Liver (tissue), 9 donors: ENCODE measurements around the gene LMTK2. TPM values are rescaled to one million over a fixed set of nuclear protein-coding genes. Genes with fewer than 3 reads are reported as not detected.

Source experiments
- DNase-seq: peaks from one replicate; pipeline ENCODE4 v3.0.0-alpha.2; 2017; ENCODE audit warnings: low spot score
- H3K27ac ChIP-seq, 2 donors: one replicate each; pipeline ENCODE4 v1.7.0; 2013; ENCODE audit warnings: inconsistent platforms in 2 of 2, low read length in 2 of 2, control low read depth in 1 of 2, low read depth in 1 of 2, mild to moderate bottlenecking in 1 of 2
- H3K27me3 ChIP-seq, 4 donors: one replicate each; pipeline versions ENCODE4 v1.6.1 to v1.7.0; 2013; ENCODE audit warnings: low read length in 3 of 4, inconsistent platforms in 1 of 4, mild to moderate bottlenecking in 1 of 4, moderate library complexity in 1 of 4; ENCODE audit not compliant: control insufficient read depth in 4 of 4, insufficient read depth in 4 of 4
- H3K36me3 ChIP-seq, 4 donors: one replicate each; pipeline versions ENCODE4 v1.6.1 to v1.7.0; 2013; ENCODE audit warnings: low read length in 3 of 4, mild to moderate bottlenecking in 3 of 4, low read depth in 1 of 4, moderate library complexity in 1 of 4; ENCODE audit not compliant: control insufficient read depth in 4 of 4, insufficient read depth in 3 of 4
- H3K4me1 ChIP-seq, 4 donors: one replicate each; pipeline versions ENCODE4 v1.6.1 to v1.7.0; 2013; ENCODE audit warnings: low read length in 3 of 4, mild to moderate bottlenecking in 3 of 4, moderate library complexity in 1 of 4; ENCODE audit not compliant: control insufficient read depth in 4 of 4, insufficient read depth in 4 of 4
- H3K4me3 ChIP-seq, 3 donors: one replicate each; pipeline versions ENCODE4 v1.6.1 to v1.7.0; 2013; ENCODE audit warnings: low read length in 3 of 3, control low read depth in 1 of 3, low read depth in 1 of 3, mild to moderate bottlenecking in 1 of 3
- H3K9ac ChIP-seq, 2 donors: one replicate each; pipeline ENCODE4 v1.7.0; 2013; ENCODE audit warnings: low read length in 2 of 2, mild to moderate bottlenecking in 2 of 2, moderate library complexity in 2 of 2, control low read depth in 1 of 2, low read depth in 1 of 2
- H3K9me3 ChIP-seq, 4 donors: one replicate each; pipeline versions ENCODE4 v1.6.1 to v1.7.0; 2013; ENCODE audit warnings: low read length in 3 of 4; ENCODE audit not compliant: control insufficient read depth in 4 of 4
- ATF3 ChIP-seq: IDR thresholded peaks from 2 replicates; pipeline ENCODE4 v1.6.1; 2016; ENCODE audit warnings: antibody characterized with exemption
- CTCF ChIP-seq: fragments of 150-350 bp; IDR thresholded peaks from 2 replicates; pipeline ENCODE4 v1.5.1; 2017; ENCODE audit warnings: improper control_type of control experiment, low read depth, low read length; ENCODE audit not compliant: missing input control
- EGR1 ChIP-seq, 2 donors: IDR thresholded peaks; 2 replicates each; pipeline ENCODE4 v1.6.1; 2016 to 2018; ENCODE audit warnings: antibody characterized with exemption in 2 of 2, low read depth in 2 of 2
- FOXA1 ChIP-seq: IDR thresholded peaks from 2 replicates; pipeline ENCODE4 v1.6.1; 2016; ENCODE audit warnings: antibody characterized with exemption
- FOXA2 ChIP-seq: IDR thresholded peaks from 2 replicates; pipeline ENCODE4 v1.6.1; 2016; ENCODE audit warnings: antibody characterized with exemption
- GABPA ChIP-seq, 2 donors: IDR thresholded peaks in 1 of 2; conservative IDR thresholded peaks in 1 of 2; 2 replicates each; pipeline ENCODE4 v1.6.1; 2016; ENCODE audit warnings: antibody characterized with exemption in 2 of 2, mild to moderate bottlenecking in 1 of 2, moderate library complexity in 1 of 2
- HNF4A ChIP-seq, 2 donors: conservative IDR thresholded peaks; 2 replicates each; pipeline ENCODE4 v1.6.1; 2016; ENCODE audit warnings: antibody characterized with exemption in 2 of 2, mild to moderate bottlenecking in 2 of 2
- JUND ChIP-seq, 2 donors: IDR thresholded peaks; 2 replicates each; pipeline ENCODE4 v1.6.1; 2016; ENCODE audit warnings: antibody characterized with exemption in 2 of 2
- MAX ChIP-seq: IDR thresholded peaks from 2 replicates; pipeline ENCODE4 v1.6.1; 2016; ENCODE audit warnings: antibody characterized with exemption
- NR2F2 ChIP-seq: IDR thresholded peaks from 2 replicates; pipeline ENCODE4 v1.6.1; 2016; ENCODE audit warnings: antibody characterized with exemption
- RAD21 ChIP-seq, 2 donors: IDR thresholded peaks; 2 replicates each; pipeline ENCODE4 v1.6.1; 2016; ENCODE audit warnings: antibody characterized with exemption in 2 of 2, mild to moderate bottlenecking in 2 of 2
- REST ChIP-seq: IDR thresholded peaks from 2 replicates; pipeline ENCODE4 v1.6.1; 2016; ENCODE audit warnings: antibody characterized with exemption, mild to moderate bottlenecking
- SP1 ChIP-seq: IDR thresholded peaks from 2 replicates; pipeline ENCODE4 v1.6.1; 2018; ENCODE audit warnings: antibody characterized with exemption, mild to moderate bottlenecking
- TAF1 ChIP-seq: conservative IDR thresholded peaks from 2 replicates; pipeline ENCODE4 v1.6.1; 2016; ENCODE audit warnings: antibody characterized with exemption, mild to moderate bottlenecking
- YY1 ChIP-seq: IDR thresholded peaks from 2 replicates; pipeline ENCODE4 v1.6.1; 2016; ENCODE audit warnings: antibody characterized with exemption, mild to moderate bottlenecking
- WGBS: extraction: QIAGEN DNeasy Blood & Tissue Kit; methylation state at CpG from one replicate; pipeline ENCODE4 v1.1.7; 2013; 5-methylcytosine and 5-hydroxymethylcytosine counted together
- polyA plus RNA-seq, 2 donors: library from polyadenylated mRNA; stranded (reverse) in 1 of 2; unstranded in 1 of 2; fragments of 200-250 nt in 1 of 2; fragments of >200 nt in 1 of 2; fragmentation: Nextera tagmentation in 1 of 2; extraction: Ambion mirVana in 1 of 2; gene quantifications; one replicate each; pipeline versions ENCODE4 v1.2.1 to v1.2.3, GENCODE V29; 2013 to 2015
- total RNA-seq, 2 donors: library from RNA; depleted of rRNA; stranded (reverse); fragments of >200 nt; gene quantifications; one replicate each; pipeline ENCODE4 v1.2.3, GENCODE V29; 2014
- donor health status: healthy.
- donor health status: healthy.
- donor health status: healthy.
- donor health status: healthy.
- donor health status: healthy.

Gene LMTK2
- total and polyA plus RNA-seq, 4 donors: 3.1 to 14.3 (median 9.0) TPM

- TF ChIP-seq GABPA (IDR thresholded peaks at IDR 0.05 in 1 of 2, conservative IDR thresholded peaks at IDR 0.05 in 1 of 2) (no peak), JUND (IDR thresholded peaks at IDR 0.05) (no peak), ATF3 (no peak), TAF1 (no peak), YY1 (no peak), SP1 (no peak), FOXA2 (no peak), NR2F2 (no peak), REST (no peak), RAD21 (IDR thresholded peaks at IDR 0.05) (no peak), FOXA1 (no peak), CTCF (no peak), EGR1 (IDR thresholded peaks at IDR 0.05; ENCODE audit: low read depth in 2 of 2) (no peak)
- Histone ChIP-seq H3K27ac (no peak overlapping the region), H3K4me3 (no peak overlapping the region), H3K36me3 (peaks cover 0 to 13% (median 6%) of the 10 kb centered on the region in 4 donors), H3K27me3 (no peaks in the 10 kb centered on the region), H3K4me1 (no peaks in the 10 kb centered on the region), H3K9me3 (no peaks in the 10 kb centered on the region), H3K9ac (no peak overlapping the region)
- WGBS: 88% methylated on average over 6 of the region's 6 CpGs
- no peak for DNase-seq
Observed at GRCh38 chr7:98149116-98149692, 42.5 kb downstream of the LMTK2 start.

- Histone ChIP-seq H3K9me3 (no peaks in the 10 kb centered on the region), H3K4me1 (no peaks in the 10 kb centered on the region), H3K36me3 (peaks cover 0 to 23% (median 14%) of the 10 kb centered on the region in 4 donors), H3K4me3 (no peak overlapping the region), H3K27me3 (no peaks in the 10 kb centered on the region), H3K27ac (no peak overlapping the region), H3K9ac (no peak overlapping the region)
- 97% methylated on average over 5 of the region's 5 CpGs for WGBS
- no peak for TF ChIP-seq FOXA2
- DNase-seq: no peak
Observed at GRCh38 chr7:98151884-98152283, 45.2 kb downstream of the LMTK2 start.

- H3K9me3 ChIP-seq: no peaks in the 10 kb centered on the region
- no peak for DNase-seq
- no peak overlapping the region for H3K27ac ChIP-seq
- H3K4me1 ChIP-seq: no peaks in the 10 kb centered on the region
- 98% methylated on average over 5 of the region's 5 CpGs for WGBS
- H3K9ac ChIP-seq: no peak overlapping the region
- H3K36me3 ChIP-seq: peaks cover 2 to 29% (median 17%) of the 10 kb centered on the region in 4 donors
- H3K27me3 ChIP-seq: no peaks in the 10 kb centered on the region
- H3K4me3 ChIP-seq: no peak overlapping the region
- TF ChIP-seq REST: no peak
- no peak for TF ChIP-seq HNF4A (conservative IDR thresholded peaks at IDR 0.05)
- TF ChIP-seq SP1: no peak
- TF ChIP-seq EGR1 (IDR thresholded peaks at IDR 0.05; ENCODE audit: low read depth in 2 of 2): no peak
- TF ChIP-seq CTCF: no peak
- no peak for TF ChIP-seq GABPA (IDR thresholded peaks at IDR 0.05 in 1 of 2, conservative IDR thresholded peaks at IDR 0.05 in 1 of 2)
- TF ChIP-seq RAD21 (IDR thresholded peaks at IDR 0.05): no peak
- TF ChIP-seq MAX: no peak
- no peak for TF ChIP-seq YY1
Observed at GRCh38 chr7:98156700-98157099, 50.0 kb downstream of the LMTK2 start.
